ENCODE results near the gene PCSK1N.

PCSK1N gene

GRCh38 chrX:48787505-48788443 is 47.6 kb downstream of the PCSK1N start:
- no peak for DNase-seq

- DNase-seq, result no peak
Observed at GRCh38 chrX:48786825-48787504, 48.4 kb downstream of the PCSK1N start.

GRCh38 chrX:48786341-48786800 is 49.0 kb downstream of the PCSK1N start, which contains the start of gene GATA1:
GATA1 (plus strand) TSS chrX:48786590; CDS start chrX:48791110, 4,520 bp downstream.
- DNase-seq, result no peak

- DNase-seq, result no peak
Observed at GRCh38 chrX:48785540-48786214, 49.7 kb downstream of the PCSK1N start.

GRCh38 chrX:48785186-48785539 is 50.2 kb downstream of the PCSK1N start:
- DNase-seq, result no peak

GRCh38 chrX:48784726-48785125 is 50.7 kb downstream of the PCSK1N start:
- DNase-seq, result no peak

- no peak for DNase-seq
Observed at GRCh38 chrX:48782795-48783194, 52.6 kb downstream of the PCSK1N start.

- no peak for DNase-seq
Observed at GRCh38 chrX:48782216-48782615, 53.2 kb downstream of the PCSK1N start.

- no peak for DNase-seq
Observed at GRCh38 chrX:48781705-48782104, 53.7 kb downstream of the PCSK1N start.
